MM.1S (cell line): ENCODE measurements around the gene PHLDB1.

Experiments
- DNase-seq: peaks from one replicate; pipeline ENCODE4 v3.0.0-alpha.2; 2015
- H2AFZ ChIP-seq: fragments of 300-600 bp; sonication (generic); 2 replicates; pipeline ENCODE4 v1.6.0; 2016; ENCODE audit warnings: antibody characterized with exemption, low read length
- H3F3A ChIP-seq: fragments of 300-600 bp; sonication (generic); 2 replicates; pipeline ENCODE4 v1.6.1; 2016; ENCODE audit warnings: mild to moderate bottlenecking, antibody characterized with exemption, low read length, moderate library complexity, mixed read lengths; ENCODE audit not compliant: insufficient read depth
- H3K27ac ChIP-seq: fragments of 300-600 bp; sonication (generic); 2 replicates; pipeline ENCODE4 v1.5.1; 2016; ENCODE audit warnings: mild to moderate bottlenecking, low read length
- H3K27me3 ChIP-seq: fragments of 300-600 bp; sonication (generic); replicated peaks from 2 replicates; pipeline ENCODE4 v1.6.0; 2016; ENCODE audit warnings: low read length; ENCODE audit not compliant: insufficient read depth
- H3K36me3 ChIP-seq: fragments of 300-600 bp; sonication (generic); replicated peaks from 2 replicates; pipeline ENCODE4 v1.6.1; 2016; ENCODE audit warnings: mild to moderate bottlenecking, low read length, mixed read lengths; ENCODE audit not compliant: insufficient read depth
- H3K4me1 ChIP-seq: fragments of 300-600 bp; sonication (generic); 2 replicates; pipeline ENCODE4 v1.6.1; 2016; ENCODE audit warnings: low read length, mixed read lengths
- H3K4me2 ChIP-seq: fragments of 300-600 bp; sonication (generic); 2 replicates; pipeline ENCODE4 v1.6.0; 2016; ENCODE audit warnings: low read depth, low read length
- H3K4me3 ChIP-seq: fragments of 300-600 bp; sonication (generic); 2 replicates; pipeline ENCODE4 v1.5.1; 2016; ENCODE audit warnings: low read length, mixed read lengths
- H3K79me2 ChIP-seq: fragments of 300-600 bp; sonication (generic); 2 replicates; pipeline ENCODE4 v1.6.1; 2016; ENCODE audit warnings: mixed run types, low read length, mixed read lengths
- H3K9ac ChIP-seq: fragments of 300-600 bp; sonication (generic); 2 replicates; pipeline ENCODE4 v1.6.1; 2016; ENCODE audit warnings: low read length, mixed read lengths
- H3K9me2 ChIP-seq: fragments of 300-600 bp; sonication (generic); replicated peaks from 2 replicates; pipeline ENCODE4 v1.6.1; 2016; ENCODE audit warnings: mild to moderate bottlenecking, low read length, mixed read lengths; ENCODE audit not compliant: insufficient read depth
- H3K9me3 ChIP-seq: fragments of 300-600 bp; sonication (generic); replicated peaks from 2 replicates; pipeline ENCODE4 v1.6.1; 2016; ENCODE audit warnings: mild to moderate bottlenecking, low read length, mixed read lengths; ENCODE audit not compliant: insufficient read depth
- H4K20me1 ChIP-seq: fragments of 300-600 bp; sonication (generic); 2 replicates; pipeline ENCODE4 v1.6.1; 2016; ENCODE audit warnings: mild to moderate bottlenecking, low read length, moderate library complexity, mixed read lengths; ENCODE audit not compliant: insufficient read depth
- CTCF ChIP-seq: fragments of 300-600 bp; sonication (generic); IDR thresholded peaks from 2 replicates; pipeline ENCODE4 v1.5.1; 2016; ENCODE audit warnings: antibody characterized with exemption, low read length, mixed read lengths
- EZH2 ChIP-seq: fragments of 300-600 bp; sonication (generic); optimal IDR thresholded peaks from 2 replicates; pipeline ENCODE3; 2017; ENCODE audit warnings: low read depth, mild to moderate bottlenecking, antibody characterized with exemption, low read length, mixed read lengths
- EZH2phosphoT487 ChIP-seq: fragments of 300-600 bp; sonication (generic); IDR thresholded peaks from 2 replicates; pipeline ENCODE4 v1.6.1; 2018; ENCODE audit warnings: antibody characterized with exemption, low read length

Gene PHLDB1

GRCh38 chr11:118645066-118645715 is 37.8 kb downstream of the PHLDB1 start:
- TF ChIP-seq EZH2phosphoT487 (no peak), CTCF (no peak), EZH2 (no peak)
- H4K20me1 ChIP-seq = no peaks in the 10 kb centered on the region
- no peaks in the 10 kb centered on the region for H3K36me3 ChIP-seq
- H3K79me2 ChIP-seq = no peaks in the 10 kb centered on the region
- H3K9me2 ChIP-seq = no peaks in the 10 kb centered on the region
- H3K9ac ChIP-seq = no peak overlapping the region
- H2AFZ ChIP-seq = no peak overlapping the region
- DNase-seq = no peak
- H3K27me3 ChIP-seq = no peaks in the 10 kb centered on the region
- peaks cover 14% of the 10 kb centered on the region for H3K4me1 ChIP-seq
- no peak overlapping the region for H3K4me3 ChIP-seq
- H3K9me3 ChIP-seq = no peaks in the 10 kb centered on the region
- H3F3A ChIP-seq = no peaks in the 10 kb centered on the region
- H3K27ac ChIP-seq = no peak overlapping the region
- no peak overlapping the region for H3K4me2 ChIP-seq

DNA sequence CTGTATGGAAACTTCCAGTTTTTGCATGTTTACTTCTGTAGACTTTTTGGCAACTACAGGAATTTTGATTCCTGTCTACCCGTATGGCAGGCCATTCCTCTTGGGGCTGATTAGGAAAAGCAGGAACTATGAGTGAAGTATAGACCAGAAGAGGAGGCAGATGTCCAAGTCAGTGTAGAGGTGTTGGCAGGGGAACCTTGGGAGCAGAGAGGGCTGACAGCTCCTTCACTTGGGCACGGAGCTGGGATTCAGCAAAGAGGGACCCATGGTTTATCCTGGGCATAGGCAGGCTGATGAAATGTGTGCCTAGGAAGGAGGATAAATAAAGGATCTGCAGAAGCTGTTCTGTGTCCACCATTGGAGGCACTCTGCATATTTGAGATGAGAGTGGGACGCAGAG is 39.0 kb downstream of the PHLDB1 start:
- Histone ChIP-seq H2AFZ (no peak overlapping the region), H3K4me3 (no peak overlapping the region)

GRCh38 chr11:118648291-118648690 is 40.9 kb downstream of the PHLDB1 start:
- DNase-seq = no peak
- no peaks in the 10 kb centered on the region for H3K9me3 ChIP-seq

More for the DNA sequence above, 39.0 kb downstream of the PHLDB1 start:
- Histone ChIP-seq H3K9ac (no peak overlapping the region), H3K27ac (no peak overlapping the region), H3K36me3 (no peaks in the 10 kb centered on the region), H3K9me2 (no peaks in the 10 kb centered on the region), H3K27me3 (no peaks in the 10 kb centered on the region), H3F3A (no peaks in the 10 kb centered on the region), H4K20me1 (no peaks in the 10 kb centered on the region), H3K9me3 (no peaks in the 10 kb centered on the region), H3K4me1 (peaks cover 13% of the 10 kb centered on the region), H3K79me2 (no peaks in the 10 kb centered on the region), H3K4me2 (no peak overlapping the region)
- no peak for DNase-seq
- TF ChIP-seq CTCF (no peak), EZH2 (no peak), EZH2phosphoT487 (no peak)

More at GRCh38 chr11:118648291-118648690, 40.9 kb downstream of the PHLDB1 start:
- H3K79me2 ChIP-seq = no peaks in the 10 kb centered on the region
- H2AFZ ChIP-seq = no peak overlapping the region
- H3K9me2 ChIP-seq = no peaks in the 10 kb centered on the region
- H3K4me1 ChIP-seq = peaks cover 11% of the 10 kb centered on the region
- TF ChIP-seq EZH2 (no peak), EZH2phosphoT487 (no peak), CTCF (no peak)
- H3K27me3 ChIP-seq = no peaks in the 10 kb centered on the region
- H3K9ac ChIP-seq = no peak overlapping the region
- H3K27ac ChIP-seq = no peak overlapping the region
- H3K4me3 ChIP-seq = no peak overlapping the region
- no peaks in the 10 kb centered on the region for H3F3A ChIP-seq
- H4K20me1 ChIP-seq = no peaks in the 10 kb centered on the region
- no peaks in the 10 kb centered on the region for H3K36me3 ChIP-seq
- H3K4me2 ChIP-seq = no peak overlapping the region
